Fibroblast of mammary gland (primary cell): ENCODE results near the gene CFHR2.
A peak's percentile ranks its signal among the peaks of the same experiment; 100 is the strongest.
"Not testable (repeated sequence)": the region's sequence is repeated elsewhere in the genome, so short reads cannot be mapped to it uniquely, and the experiment has no call there.

ENCODE experiments used
- DNase-seq: peaks from one replicate; pipeline ENCODE4 v3.0.0-alpha.2; 2010; ENCODE audit warnings: low read depth
- H3K4me3 ChIP-seq: 2 replicates; pipeline ENCODE4 v1.5.1; 2011; ENCODE audit warnings: low read depth, mild to moderate bottlenecking, low read length, moderate library complexity; ENCODE audit not compliant: control insufficient read depth
- TF ChIP-seq, protein P1 (sequence below): conservative IDR thresholded peaks from 2 replicates; pipeline ENCODE4 v1.5.1; 2011; ENCODE audit warnings: low read depth, low read length, inconsistent platforms; ENCODE audit not compliant: control insufficient read depth, insufficient read depth

Gene CFHR2

DNA sequence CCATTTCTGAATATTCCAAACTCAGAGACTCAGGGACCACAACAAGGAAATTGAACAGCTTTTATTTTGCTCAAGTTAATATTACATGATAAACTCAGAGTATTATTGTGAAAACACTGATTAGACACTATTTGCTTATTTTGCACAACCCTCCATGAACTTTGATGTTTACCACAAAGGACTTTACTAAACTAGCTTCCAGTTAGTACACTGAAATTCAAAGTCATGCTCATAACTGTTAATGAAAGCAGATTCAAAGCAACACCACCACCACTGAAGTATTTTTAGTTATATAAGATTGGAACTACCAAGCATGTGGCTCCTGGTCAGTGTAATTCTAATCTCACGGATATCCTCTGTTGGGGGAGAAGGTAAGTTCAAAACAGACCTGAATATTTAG lies at the start of gene CFHR2:
TSS of gene CFHR2 (plus strand) at position 171 of the 400 bp plus-strand sequence. CDS start at position 314, 143 bp downstream.
- H3K4me3 ChIP-seq, DNase-seq: not testable (repeated sequence)

- no peak overlapping the region for H3K4me3 ChIP-seq
- DNase-seq: no peak
- TF ChIP-seq, protein P1, sequence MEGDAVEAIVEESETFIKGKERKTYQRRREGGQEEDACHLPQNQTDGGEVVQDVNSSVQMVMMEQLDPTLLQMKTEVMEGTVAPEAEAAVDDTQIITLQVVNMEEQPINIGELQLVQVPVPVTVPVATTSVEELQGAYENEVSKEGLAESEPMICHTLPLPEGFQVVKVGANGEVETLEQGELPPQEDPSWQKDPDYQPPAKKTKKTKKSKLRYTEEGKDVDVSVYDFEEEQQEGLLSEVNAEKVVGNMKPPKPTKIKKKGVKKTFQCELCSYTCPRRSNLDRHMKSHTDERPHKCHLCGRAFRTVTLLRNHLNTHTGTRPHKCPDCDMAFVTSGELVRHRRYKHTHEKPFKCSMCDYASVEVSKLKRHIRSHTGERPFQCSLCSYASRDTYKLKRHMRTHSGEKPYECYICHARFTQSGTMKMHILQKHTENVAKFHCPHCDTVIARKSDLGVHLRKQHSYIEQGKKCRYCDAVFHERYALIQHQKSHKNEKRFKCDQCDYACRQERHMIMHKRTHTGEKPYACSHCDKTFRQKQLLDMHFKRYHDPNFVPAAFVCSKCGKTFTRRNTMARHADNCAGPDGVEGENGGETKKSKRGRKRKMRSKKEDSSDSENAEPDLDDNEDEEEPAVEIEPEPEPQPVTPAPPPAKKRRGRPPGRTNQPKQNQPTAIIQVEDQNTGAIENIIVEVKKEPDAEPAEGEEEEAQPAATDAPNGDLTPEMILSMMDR: no peak
Measured at GRCh38 chr1:196896355-196896754, 47.2 kb upstream of the CFHR2 start.

DNA sequence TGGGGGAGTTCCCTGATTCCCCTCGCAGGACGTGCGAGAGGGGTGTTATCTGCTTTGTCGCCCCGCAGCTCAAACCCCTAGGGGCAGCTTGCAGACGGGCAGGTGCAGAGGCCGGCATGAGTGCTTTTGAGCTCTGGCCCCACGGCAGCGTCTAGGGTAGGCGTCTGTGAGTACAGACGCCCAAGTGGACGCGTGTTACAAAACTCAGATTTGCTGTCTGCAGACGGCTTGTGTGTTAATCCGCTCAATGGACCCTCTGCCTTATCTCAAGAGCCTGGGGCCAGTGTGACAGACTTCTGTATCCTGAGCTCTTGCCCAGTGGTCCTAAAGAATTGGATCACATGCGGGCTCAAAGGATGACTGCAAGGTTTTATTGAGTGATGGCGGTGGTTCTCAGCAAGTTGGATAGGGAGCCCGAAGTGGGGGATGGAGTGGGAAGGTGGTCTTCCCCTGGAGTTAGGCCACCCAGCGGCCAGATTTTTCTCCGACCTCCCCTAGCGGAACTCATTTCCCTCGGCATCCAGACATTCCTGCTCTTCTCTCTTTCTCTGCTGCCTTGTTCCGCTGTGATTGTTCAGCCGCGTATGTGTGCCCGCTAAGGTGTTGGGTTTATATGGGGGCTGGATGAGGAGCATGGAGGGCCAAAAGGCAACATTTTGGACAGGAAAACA lies 46.2 kb upstream of the CFHR2 start:
- H3K4me3 ChIP-seq: no peak overlapping the region
- TF ChIP-seq, protein P1: no peak
- no peak for DNase-seq

- no peak overlapping the region for H3K4me3 ChIP-seq
- no peak for DNase-seq
- TF ChIP-seq, protein P1: no peak
Measured at GRCh38 chr1:196902344-196902743, 41.2 kb upstream of the CFHR2 start.

- TF ChIP-seq, protein P1: no peak
- peak; percentile 6 for DNase-seq
- no peak overlapping the region for H3K4me3 ChIP-seq
Measured at GRCh38 chr1:196910215-196910614, 33.3 kb upstream of the CFHR2 start.

DNA sequence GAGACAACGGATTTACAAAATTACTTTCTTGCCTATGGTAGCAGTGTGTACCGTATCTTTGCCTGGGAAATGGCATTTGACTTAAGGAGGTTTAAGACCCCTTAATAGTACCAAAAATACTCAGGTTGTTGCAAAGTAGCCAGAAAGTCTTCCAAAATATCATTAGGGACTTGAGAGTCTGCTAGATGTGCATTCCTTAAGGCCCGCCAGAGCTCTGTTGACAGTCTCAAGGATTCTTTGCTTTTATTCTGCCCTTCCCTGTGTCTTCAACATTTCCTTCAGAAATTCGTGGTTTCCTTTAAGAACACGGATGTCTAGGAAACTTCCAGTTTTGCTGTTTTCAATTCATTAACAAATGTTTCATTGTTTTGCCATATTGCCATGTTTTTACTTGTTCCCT lies 31.3 kb upstream of the CFHR2 start:
- not testable (repeated sequence) for DNase-seq

GRCh38 chr1:196926839-196927238 lies 16.7 kb upstream of the CFHR2 start:
- H3K4me3 ChIP-seq, DNase-seq: not testable (repeated sequence)

More for the DNA sequence above, 31.3 kb upstream of the CFHR2 start:
- not testable (repeated sequence) for H3K4me3 ChIP-seq

GRCh38 chr1:196932853-196933252 lies 10.7 kb upstream of the CFHR2 start:
- DNase-seq, H3K4me3 ChIP-seq: not testable (repeated sequence)

GRCh38 chr1:196933531-196934189 lies 9.9 kb upstream of the CFHR2 start:
- H3K4me3 ChIP-seq: no peak overlapping the region
- TF ChIP-seq, protein P1: no peak
- no peak for DNase-seq

DNA sequence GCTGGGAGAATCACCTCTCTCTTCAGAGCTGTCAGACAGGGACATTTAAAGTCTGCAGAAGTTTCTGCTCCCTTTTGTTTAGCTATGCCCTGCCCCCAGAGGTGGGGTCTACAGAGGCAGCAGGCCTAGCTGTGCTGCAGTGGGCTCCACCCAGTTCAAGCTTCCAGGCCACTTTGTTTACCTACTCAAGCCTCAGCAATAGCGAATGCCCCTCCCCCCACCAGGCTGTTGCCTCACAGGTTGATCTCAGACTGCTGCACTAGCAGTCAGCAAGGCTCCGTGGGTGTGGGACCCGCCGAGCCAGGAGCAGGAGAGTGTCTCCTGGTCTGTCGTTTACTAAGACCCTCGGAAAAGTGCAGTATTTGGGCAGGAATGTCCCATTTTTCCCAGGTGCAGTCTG lies 2.1 kb upstream of the CFHR2 start:
- not testable (repeated sequence) for DNase-seq, H3K4me3 ChIP-seq
